Hepatocyte (in vitro differentiated cells): ENCODE measurements around the gene UVSSA. TPM values are rescaled to one million over a fixed set of nuclear protein-coding genes. Genes with fewer than 3 reads are reported as not detected.

Experiments used
- DNase-seq: peaks from one replicate; pipeline ENCODE4 v3.0.0-alpha.2; 2016; ENCODE audit warnings: low spot score
- H2AFZ ChIP-seq: fragments of 200-600 bp; sonication (generic); 2 replicates; pipeline ENCODE4 v1.6.0; 2016; ENCODE audit warnings: antibody characterized with exemption, mild to moderate bottlenecking
- H3K27ac ChIP-seq: fragments of 200-600 bp; sonication (generic); 2 replicates; pipeline ENCODE4 v1.5.1; 2016; ENCODE audit warnings: mild to moderate bottlenecking
- H3K27me3 ChIP-seq: fragments of 200-600 bp; sonication (generic); 2 replicates; pipeline ENCODE4 v1.6.1; 2016
- H3K36me3 ChIP-seq: fragments of 200-600 bp; sonication (generic); replicated peaks from 2 replicates; pipeline ENCODE4 v1.5.1; 2016; ENCODE audit warnings: low read depth; ENCODE audit not compliant: insufficient read depth
- H3K4me1 ChIP-seq: fragments of 200-600 bp; sonication (generic); 2 replicates; pipeline ENCODE4 v1.5.1; 2016; ENCODE audit warnings: mild to moderate bottlenecking, moderate library complexity; ENCODE audit not compliant: insufficient read depth
- H3K4me2 ChIP-seq: fragments of 200-600 bp; sonication (generic); 2 replicates; pipeline ENCODE4 v1.6.0; 2016
- H3K4me3 ChIP-seq: fragments of 200-600 bp; sonication (generic); 2 replicates; pipeline ENCODE4 v1.5.1; 2016; ENCODE audit warnings: mild to moderate bottlenecking
- H3K79me2 ChIP-seq: fragments of 200-600 bp; sonication (generic); 2 replicates; pipeline ENCODE4 v1.6.0; 2017; ENCODE audit warnings: mild to moderate bottlenecking
- H3K9me2 ChIP-seq: fragments of 200-600 bp; sonication (generic); replicated peaks from 2 replicates; pipeline ENCODE4 v1.6.0; 2017; ENCODE audit warnings: mild to moderate bottlenecking; ENCODE audit not compliant: insufficient read depth
- H3K9me3 ChIP-seq: fragments of 200-600 bp; sonication (generic); 2 replicates; pipeline ENCODE4 v1.5.1; 2016; ENCODE audit warnings: low read depth, mild to moderate bottlenecking
- H4K20me1 ChIP-seq: fragments of 200-600 bp; sonication (generic); 2 replicates; pipeline ENCODE4 v1.6.0; 2016; ENCODE audit warnings: mild to moderate bottlenecking; ENCODE audit not compliant: insufficient read depth, poor library complexity, severe bottlenecking
- CTCF ChIP-seq: fragments of 200-600 bp; sonication (generic); IDR thresholded peaks from 2 replicates; pipeline ENCODE4 v1.5.1; 2016; ENCODE audit warnings: antibody characterized with exemption, mild to moderate bottlenecking; ENCODE audit not compliant: poor library complexity
- EZH2 ChIP-seq: fragments of 200-600 bp; sonication (generic); IDR thresholded peaks from 2 replicates; pipeline ENCODE4 v1.6.1; 2016; ENCODE audit warnings: antibody characterized with exemption, mild to moderate bottlenecking, borderline replicate concordance
- EZH2phosphoT487 ChIP-seq: fragments of 200-600 bp; sonication (generic); IDR thresholded peaks from one replicate; pipeline ENCODE4 v1.6.1; 2018; ENCODE audit warnings: antibody characterized with exemption, mild to moderate bottlenecking, low read depth, moderate library complexity; ENCODE audit not compliant: unreplicated experiment, severe bottlenecking
- WGBS: methylation state at CpG from one replicate; pipeline ENCODE4 v1.1.6; 2016; ENCODE audit warnings: low lambda C conversion rate; ENCODE audit errors: missing lambda C conversion rate; 5-methylcytosine and 5-hydroxymethylcytosine counted together
- polyA plus RNA-seq: library from polyadenylated mRNA; unstranded; fragments of >200 nt; fragmentation: Nextera tagmentation; extraction: Ambion mirVana; gene quantifications from 2 replicates; pipeline ENCODE4 v1.2.1, GENCODE V29; 2016
- total RNA-seq: library from RNA; depleted of rRNA; stranded (reverse); fragments of >200 nt; gene quantifications from 2 replicates; pipeline ENCODE4 v1.2.3, GENCODE V29; 2014

UVSSA gene
- total and polyA plus RNA-seq, 2 experiments from 2014 or later = 10.6 to 11.0 TPM

GRCh38 chr4:1409079-1409478 lies 62.1 kb downstream of the UVSSA start:
- no peaks in the 10 kb centered on the region for H3K36me3 ChIP-seq
- no peak for DNase-seq
- H3K9me3 ChIP-seq = no peaks in the 10 kb centered on the region
- H3K27ac ChIP-seq = no peak overlapping the region
- H3K4me3 ChIP-seq = no peak overlapping the region
- no peaks in the 10 kb centered on the region for H3K9me2 ChIP-seq
- TF ChIP-seq EZH2 (no peak), EZH2phosphoT487 (no peak), CTCF (no peak)
- H3K27me3 ChIP-seq = peaks cover 74% of the 10 kb centered on the region
- H3K4me2 ChIP-seq = no peak overlapping the region
- H3K79me2 ChIP-seq = no peaks in the 10 kb centered on the region
- 78% methylated on average over 9 of the region's 14 CpGs for WGBS
- H3K4me1 ChIP-seq = no peaks in the 10 kb centered on the region
- no peaks in the 10 kb centered on the region for H4K20me1 ChIP-seq
- H2AFZ ChIP-seq = no peak overlapping the region

- H4K20me1 ChIP-seq = no peaks in the 10 kb centered on the region
- no peak overlapping the region for H3K4me2 ChIP-seq
- WGBS = 56% methylated on average over 18 of the region's 27 CpGs
- H3K9me3 ChIP-seq = no peaks in the 10 kb centered on the region
- no peaks in the 10 kb centered on the region for H3K36me3 ChIP-seq
- H2AFZ ChIP-seq = no peak overlapping the region
- no peaks in the 10 kb centered on the region for H3K79me2 ChIP-seq
- no peak for DNase-seq
- no peaks in the 10 kb centered on the region for H3K9me2 ChIP-seq
- H3K27ac ChIP-seq = no peak overlapping the region
- peaks cover 67% of the 10 kb centered on the region for H3K27me3 ChIP-seq
- H3K4me3 ChIP-seq = no peak overlapping the region
- H3K4me1 ChIP-seq = no peaks in the 10 kb centered on the region
- TF ChIP-seq EZH2phosphoT487 (no peak), CTCF (no peak), EZH2 (no peak)
Observed at GRCh38 chr4:1409491-1410425, 62.8 kb downstream of the UVSSA start.

GRCh38 chr4:1410491-1411325 lies 63.7 kb downstream of the UVSSA start:
- Histone ChIP-seq H3K4me2 (no peak overlapping the region), H4K20me1 (no peaks in the 10 kb centered on the region), H2AFZ (no peak overlapping the region), H3K9me3 (no peaks in the 10 kb centered on the region), H3K9me2 (no peaks in the 10 kb centered on the region), H3K4me1 (no peaks in the 10 kb centered on the region), H3K79me2 (no peaks in the 10 kb centered on the region), H3K27me3 (peaks cover 66% of the 10 kb centered on the region), H3K36me3 (no peaks in the 10 kb centered on the region), H3K27ac (no peak overlapping the region), H3K4me3 (no peak overlapping the region)
- TF ChIP-seq CTCF = no peak
- TF ChIP-seq EZH2 = no peak
- TF ChIP-seq EZH2phosphoT487 = no peak
- DNase-seq = peak; percentile 87
- 23% methylated on average over 48 of the region's 48 CpGs for WGBS
